Measurements from ENCODE around the gene LCE2B.

DNA sequence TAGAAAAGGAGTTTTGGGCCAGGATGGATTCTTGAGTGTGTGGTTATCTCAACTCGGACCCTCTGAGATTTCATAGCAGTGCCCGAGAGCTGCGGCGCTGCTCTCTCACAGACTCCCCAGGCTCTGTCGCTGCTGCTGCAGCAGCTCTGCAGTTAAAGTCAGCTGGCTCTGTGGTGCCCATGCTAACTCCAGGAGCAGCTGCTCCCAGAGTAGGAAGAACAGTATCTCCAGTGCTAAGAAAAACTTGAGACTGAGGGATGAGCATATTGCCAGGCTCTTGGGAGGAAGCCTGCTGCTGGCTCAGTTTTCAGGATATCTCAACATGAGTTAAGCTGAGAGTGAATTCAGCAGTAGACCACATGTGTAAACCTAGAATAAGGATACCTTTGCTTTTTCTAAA is 18.3 kb upstream of the LCE2B start:
- TF ChIP-seq POLR2A (IDR thresholded peaks at IDR 0.05) (no peak), EP300 (IDR thresholded peaks at IDR 0.05; ENCODE audit: low read depth) (no peak), POLR2AphosphoS5 (IDR thresholded peaks at IDR 0.05) (no peak)
- TF ChIP-seq, protein P1, sequence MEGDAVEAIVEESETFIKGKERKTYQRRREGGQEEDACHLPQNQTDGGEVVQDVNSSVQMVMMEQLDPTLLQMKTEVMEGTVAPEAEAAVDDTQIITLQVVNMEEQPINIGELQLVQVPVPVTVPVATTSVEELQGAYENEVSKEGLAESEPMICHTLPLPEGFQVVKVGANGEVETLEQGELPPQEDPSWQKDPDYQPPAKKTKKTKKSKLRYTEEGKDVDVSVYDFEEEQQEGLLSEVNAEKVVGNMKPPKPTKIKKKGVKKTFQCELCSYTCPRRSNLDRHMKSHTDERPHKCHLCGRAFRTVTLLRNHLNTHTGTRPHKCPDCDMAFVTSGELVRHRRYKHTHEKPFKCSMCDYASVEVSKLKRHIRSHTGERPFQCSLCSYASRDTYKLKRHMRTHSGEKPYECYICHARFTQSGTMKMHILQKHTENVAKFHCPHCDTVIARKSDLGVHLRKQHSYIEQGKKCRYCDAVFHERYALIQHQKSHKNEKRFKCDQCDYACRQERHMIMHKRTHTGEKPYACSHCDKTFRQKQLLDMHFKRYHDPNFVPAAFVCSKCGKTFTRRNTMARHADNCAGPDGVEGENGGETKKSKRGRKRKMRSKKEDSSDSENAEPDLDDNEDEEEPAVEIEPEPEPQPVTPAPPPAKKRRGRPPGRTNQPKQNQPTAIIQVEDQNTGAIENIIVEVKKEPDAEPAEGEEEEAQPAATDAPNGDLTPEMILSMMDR (IDR thresholded peaks at IDR 0.05), result no peak

Data from transverse colon (tissue), 4 donors.